GM23248 (cell line): ENCODE data around the gene CEP85.

ENCODE experiments used
- EZH2 ChIP-seq: fragments of 200-600 bp; sonication (generic); IDR thresholded peaks from 2 replicates; pipeline ENCODE4 v1.6.1; 2018; ENCODE audit warnings: antibody characterized with exemption, mild to moderate bottlenecking; ENCODE audit not compliant: insufficient read depth, poor library complexity, severe bottlenecking
- EZH2phosphoT487 ChIP-seq: fragments of 200-600 bp; sonication (generic); IDR thresholded peaks from 2 replicates; pipeline ENCODE4 v1.6.1; 2018; ENCODE audit warnings: antibody characterized with exemption, moderate library complexity, mild to moderate bottlenecking, low read depth; ENCODE audit not compliant: insufficient read depth

DNA sequence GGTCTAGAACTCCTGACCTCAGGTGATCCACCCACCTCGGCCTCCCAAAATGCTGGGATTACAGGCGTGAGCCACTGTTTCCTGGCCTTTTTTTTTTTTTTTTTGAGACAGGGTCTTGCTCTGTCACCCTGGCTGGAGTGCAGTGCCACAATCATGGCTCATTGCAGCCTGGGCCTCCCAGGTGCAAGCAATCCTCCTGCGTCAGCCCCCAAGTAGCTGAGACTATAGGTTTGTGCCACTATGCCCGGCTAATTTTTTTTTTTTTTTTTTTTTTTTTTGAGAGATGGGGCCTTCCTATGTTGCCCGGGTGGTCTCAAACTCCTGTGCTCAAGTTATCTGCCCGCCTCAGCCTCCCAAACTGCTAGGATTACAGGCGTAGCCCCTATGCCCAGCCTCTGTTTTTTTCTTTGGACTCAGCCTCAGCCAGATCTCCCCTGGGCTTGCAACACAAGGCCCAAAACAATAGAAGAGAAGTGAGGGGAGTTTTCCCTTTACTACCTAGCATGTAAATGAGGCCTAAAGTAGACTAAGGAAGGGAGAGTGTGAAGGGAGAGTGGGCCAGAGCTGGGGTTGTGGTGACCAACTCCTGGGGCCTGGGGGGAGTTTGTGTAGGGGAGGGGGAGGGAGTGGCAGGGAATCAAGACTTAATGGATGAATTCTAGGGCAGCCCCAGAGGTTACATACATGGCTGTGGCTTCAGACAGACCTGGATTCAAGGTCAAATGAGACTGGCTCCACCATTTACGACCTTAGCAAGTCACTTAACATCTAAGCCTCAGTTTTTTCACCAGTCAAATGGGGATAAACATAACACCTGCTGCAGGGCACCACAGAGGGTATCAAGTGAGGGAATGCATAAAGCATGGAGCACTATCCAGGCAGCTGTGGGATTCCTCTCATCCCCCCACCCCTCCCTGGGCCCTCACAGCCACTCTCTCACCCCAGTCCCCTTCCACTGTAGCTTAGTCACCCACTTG is 82.2 kb downstream of the CEP85 start:
- TF ChIP-seq EZH2: no peak
- no peak for TF ChIP-seq EZH2phosphoT487
